Ishikawa (cell line): ENCODE results near the gene BTBD9.

ENCODE experiments used
- CEBPB ChIP-seq: IDR thresholded peaks from 2 replicates; pipeline ENCODE4 v1.6.1; 2012
- CREB1 ChIP-seq: IDR thresholded peaks from 2 replicates; pipeline ENCODE4 v1.6.1; 2012; ENCODE audit warnings: low read depth
- EGR1 ChIP-seq: IDR thresholded peaks from 2 replicates; pipeline ENCODE4 v1.6.1; 2012
- EP300 ChIP-seq: IDR thresholded peaks from 2 replicates; pipeline ENCODE4 v1.6.1; 2012; ENCODE audit warnings: borderline replicate concordance
- NFIC ChIP-seq: IDR thresholded peaks from 2 replicates; pipeline ENCODE4 v1.6.1; 2012
- RAD21 ChIP-seq: IDR thresholded peaks from 2 replicates; pipeline ENCODE4 v1.6.1; 2012; ENCODE audit warnings: low read depth
- TAF1 ChIP-seq: IDR thresholded peaks from 2 replicates; pipeline ENCODE4 v1.6.1; 2012; ENCODE audit warnings: low read depth, mild to moderate bottlenecking
- TCF12 ChIP-seq: IDR thresholded peaks from 2 replicates; pipeline ENCODE4 v1.6.1; 2012; ENCODE audit warnings: low read depth
- YY1 ChIP-seq: IDR thresholded peaks from 2 replicates; pipeline ENCODE4 v1.6.1; 2012; ENCODE audit warnings: low read depth
- ZBTB7A ChIP-seq: IDR thresholded peaks from 2 replicates; pipeline ENCODE4 v1.6.1; 2012; ENCODE audit warnings: low read depth
- TF ChIP-seq, protein P1 (sequence below): IDR thresholded peaks from 2 replicates; pipeline ENCODE4 v1.6.1; 2012; ENCODE audit warnings: low read depth, mild to moderate bottlenecking
- TF ChIP-seq, protein P2 (sequence below): IDR thresholded peaks from 2 replicates; pipeline ENCODE4 v1.6.1; 2012
- TF ChIP-seq, protein P3 (sequence below): IDR thresholded peaks from 2 replicates; pipeline ENCODE4 v1.6.1; 2012

DNA sequence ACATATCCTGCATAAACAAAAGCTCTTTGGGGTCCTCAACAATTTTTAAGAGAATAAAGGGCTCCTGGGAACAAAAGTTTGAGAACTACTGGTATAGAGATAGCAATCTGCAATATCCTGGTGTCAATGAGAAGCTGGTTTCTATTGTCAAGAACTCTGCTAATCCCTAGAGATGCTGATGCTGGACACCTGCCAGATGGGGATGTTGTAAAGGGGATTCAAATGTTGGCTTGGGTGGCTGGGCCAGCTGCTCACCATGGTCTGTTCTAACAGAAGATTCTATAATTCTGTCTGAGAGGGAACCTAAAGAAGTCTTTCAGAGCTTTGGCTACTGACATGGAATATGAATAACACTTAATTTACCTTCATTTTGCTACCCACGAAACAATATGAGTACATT is 137.8 kb downstream of the BTBD9 start:
- TF ChIP-seq, protein P1, sequence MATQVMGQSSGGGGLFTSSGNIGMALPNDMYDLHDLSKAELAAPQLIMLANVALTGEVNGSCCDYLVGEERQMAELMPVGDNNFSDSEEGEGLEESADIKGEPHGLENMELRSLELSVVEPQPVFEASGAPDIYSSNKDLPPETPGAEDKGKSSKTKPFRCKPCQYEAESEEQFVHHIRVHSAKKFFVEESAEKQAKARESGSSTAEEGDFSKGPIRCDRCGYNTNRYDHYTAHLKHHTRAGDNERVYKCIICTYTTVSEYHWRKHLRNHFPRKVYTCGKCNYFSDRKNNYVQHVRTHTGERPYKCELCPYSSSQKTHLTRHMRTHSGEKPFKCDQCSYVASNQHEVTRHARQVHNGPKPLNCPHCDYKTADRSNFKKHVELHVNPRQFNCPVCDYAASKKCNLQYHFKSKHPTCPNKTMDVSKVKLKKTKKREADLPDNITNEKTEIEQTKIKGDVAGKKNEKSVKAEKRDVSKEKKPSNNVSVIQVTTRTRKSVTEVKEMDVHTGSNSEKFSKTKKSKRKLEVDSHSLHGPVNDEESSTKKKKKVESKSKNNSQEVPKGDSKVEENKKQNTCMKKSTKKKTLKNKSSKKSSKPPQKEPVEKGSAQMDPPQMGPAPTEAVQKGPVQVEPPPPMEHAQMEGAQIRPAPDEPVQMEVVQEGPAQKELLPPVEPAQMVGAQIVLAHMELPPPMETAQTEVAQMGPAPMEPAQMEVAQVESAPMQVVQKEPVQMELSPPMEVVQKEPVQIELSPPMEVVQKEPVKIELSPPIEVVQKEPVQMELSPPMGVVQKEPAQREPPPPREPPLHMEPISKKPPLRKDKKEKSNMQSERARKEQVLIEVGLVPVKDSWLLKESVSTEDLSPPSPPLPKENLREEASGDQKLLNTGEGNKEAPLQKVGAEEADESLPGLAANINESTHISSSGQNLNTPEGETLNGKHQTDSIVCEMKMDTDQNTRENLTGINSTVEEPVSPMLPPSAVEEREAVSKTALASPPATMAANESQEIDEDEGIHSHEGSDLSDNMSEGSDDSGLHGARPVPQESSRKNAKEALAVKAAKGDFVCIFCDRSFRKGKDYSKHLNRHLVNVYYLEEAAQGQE = no peak
- no peak for TF ChIP-seq CREB1
- TF ChIP-seq, protein P2, sequence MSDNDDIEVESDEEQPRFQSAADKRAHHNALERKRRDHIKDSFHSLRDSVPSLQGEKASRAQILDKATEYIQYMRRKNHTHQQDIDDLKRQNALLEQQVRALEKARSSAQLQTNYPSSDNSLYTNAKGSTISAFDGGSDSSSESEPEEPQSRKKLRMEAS = no peak
- no peak for TF ChIP-seq EGR1
- TF ChIP-seq CEBPB = no peak
- TF ChIP-seq RAD21 = no peak
- TF ChIP-seq ZBTB7A = no peak
- no peak for TF ChIP-seq EP300
- TF ChIP-seq TCF12 = no peak
- no peak for TF ChIP-seq YY1
- no peak for TF ChIP-seq TAF1
- TF ChIP-seq, protein P3, sequence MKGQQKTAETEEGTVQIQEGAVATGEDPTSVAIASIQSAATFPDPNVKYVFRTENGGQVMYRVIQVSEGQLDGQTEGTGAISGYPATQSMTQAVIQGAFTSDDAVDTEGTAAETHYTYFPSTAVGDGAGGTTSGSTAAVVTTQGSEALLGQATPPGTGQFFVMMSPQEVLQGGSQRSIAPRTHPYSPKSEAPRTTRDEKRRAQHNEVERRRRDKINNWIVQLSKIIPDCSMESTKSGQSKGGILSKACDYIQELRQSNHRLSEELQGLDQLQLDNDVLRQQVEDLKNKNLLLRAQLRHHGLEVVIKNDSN = no peak
- TF ChIP-seq NFIC = no peak
